ENCODE results near the gene SHB.

GRCh38 chr9:37977851-37978480 is 91.1 kb downstream of the SHB start:
- TF ChIP-seq, protein P1, sequence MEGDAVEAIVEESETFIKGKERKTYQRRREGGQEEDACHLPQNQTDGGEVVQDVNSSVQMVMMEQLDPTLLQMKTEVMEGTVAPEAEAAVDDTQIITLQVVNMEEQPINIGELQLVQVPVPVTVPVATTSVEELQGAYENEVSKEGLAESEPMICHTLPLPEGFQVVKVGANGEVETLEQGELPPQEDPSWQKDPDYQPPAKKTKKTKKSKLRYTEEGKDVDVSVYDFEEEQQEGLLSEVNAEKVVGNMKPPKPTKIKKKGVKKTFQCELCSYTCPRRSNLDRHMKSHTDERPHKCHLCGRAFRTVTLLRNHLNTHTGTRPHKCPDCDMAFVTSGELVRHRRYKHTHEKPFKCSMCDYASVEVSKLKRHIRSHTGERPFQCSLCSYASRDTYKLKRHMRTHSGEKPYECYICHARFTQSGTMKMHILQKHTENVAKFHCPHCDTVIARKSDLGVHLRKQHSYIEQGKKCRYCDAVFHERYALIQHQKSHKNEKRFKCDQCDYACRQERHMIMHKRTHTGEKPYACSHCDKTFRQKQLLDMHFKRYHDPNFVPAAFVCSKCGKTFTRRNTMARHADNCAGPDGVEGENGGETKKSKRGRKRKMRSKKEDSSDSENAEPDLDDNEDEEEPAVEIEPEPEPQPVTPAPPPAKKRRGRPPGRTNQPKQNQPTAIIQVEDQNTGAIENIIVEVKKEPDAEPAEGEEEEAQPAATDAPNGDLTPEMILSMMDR (IDR thresholded peaks at IDR 0.05 in 2 of 3, conservative IDR thresholded peaks at IDR 0.05 in 1 of 3; ENCODE audit: borderline replicate concordance in 1 of 3, insufficient read depth in 1 of 3, low read depth in 2 of 3, low read length in 2 of 3) = no peak
- TF ChIP-seq SIN3A (IDR thresholded peaks at IDR 0.05; ENCODE audit: low read depth) = no peak
- TF ChIP-seq POLR2AphosphoS5 (IDR thresholded peaks at IDR 0.05; ENCODE audit: low read depth, low read length) = no peak
- no peak for TF ChIP-seq MAX (IDR thresholded peaks at IDR 0.05)
- TF ChIP-seq EZH2 (IDR thresholded peaks at IDR 0.05) = no peak
- TF ChIP-seq ZBTB33 (IDR thresholded peaks at IDR 0.05; ENCODE audit: extremely low read depth, insufficient replicate concordance, low read length) = no peak
- no peak for TF ChIP-seq RAD21 (IDR thresholded peaks at IDR 0.05; ENCODE audit: low read depth)
- TF ChIP-seq POLR2A (IDR thresholded peaks at IDR 0.05; ENCODE audit: borderline replicate concordance, extremely low read depth, insufficient read depth, insufficient read length) = no peak
- no peak for TF ChIP-seq SP1 (IDR thresholded peaks at IDR 0.05; ENCODE audit: low read depth)
- TF ChIP-seq EZH2phosphoT487 (IDR thresholded peaks at IDR 0.05; ENCODE audit: borderline replicate concordance) = no peak
- no peak for TF ChIP-seq YY1 (IDR thresholded peaks at IDR 0.05; ENCODE audit: extremely low read depth, insufficient replicate concordance, low read depth, low read length)
- TF ChIP-seq ATF3 (IDR thresholded peaks at IDR 0.05) = no peak
- no peak for TF ChIP-seq FOSL1 (IDR thresholded peaks at IDR 0.05; ENCODE audit: low read depth)
- TF ChIP-seq, protein P2, sequence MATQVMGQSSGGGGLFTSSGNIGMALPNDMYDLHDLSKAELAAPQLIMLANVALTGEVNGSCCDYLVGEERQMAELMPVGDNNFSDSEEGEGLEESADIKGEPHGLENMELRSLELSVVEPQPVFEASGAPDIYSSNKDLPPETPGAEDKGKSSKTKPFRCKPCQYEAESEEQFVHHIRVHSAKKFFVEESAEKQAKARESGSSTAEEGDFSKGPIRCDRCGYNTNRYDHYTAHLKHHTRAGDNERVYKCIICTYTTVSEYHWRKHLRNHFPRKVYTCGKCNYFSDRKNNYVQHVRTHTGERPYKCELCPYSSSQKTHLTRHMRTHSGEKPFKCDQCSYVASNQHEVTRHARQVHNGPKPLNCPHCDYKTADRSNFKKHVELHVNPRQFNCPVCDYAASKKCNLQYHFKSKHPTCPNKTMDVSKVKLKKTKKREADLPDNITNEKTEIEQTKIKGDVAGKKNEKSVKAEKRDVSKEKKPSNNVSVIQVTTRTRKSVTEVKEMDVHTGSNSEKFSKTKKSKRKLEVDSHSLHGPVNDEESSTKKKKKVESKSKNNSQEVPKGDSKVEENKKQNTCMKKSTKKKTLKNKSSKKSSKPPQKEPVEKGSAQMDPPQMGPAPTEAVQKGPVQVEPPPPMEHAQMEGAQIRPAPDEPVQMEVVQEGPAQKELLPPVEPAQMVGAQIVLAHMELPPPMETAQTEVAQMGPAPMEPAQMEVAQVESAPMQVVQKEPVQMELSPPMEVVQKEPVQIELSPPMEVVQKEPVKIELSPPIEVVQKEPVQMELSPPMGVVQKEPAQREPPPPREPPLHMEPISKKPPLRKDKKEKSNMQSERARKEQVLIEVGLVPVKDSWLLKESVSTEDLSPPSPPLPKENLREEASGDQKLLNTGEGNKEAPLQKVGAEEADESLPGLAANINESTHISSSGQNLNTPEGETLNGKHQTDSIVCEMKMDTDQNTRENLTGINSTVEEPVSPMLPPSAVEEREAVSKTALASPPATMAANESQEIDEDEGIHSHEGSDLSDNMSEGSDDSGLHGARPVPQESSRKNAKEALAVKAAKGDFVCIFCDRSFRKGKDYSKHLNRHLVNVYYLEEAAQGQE (IDR thresholded peaks at IDR 0.05; ENCODE audit: low read depth) = no peak
